Measurements from ENCODE around the gene DBNDD1. TPM values are rescaled to one million over a fixed set of nuclear protein-coding genes. Genes with fewer than 3 reads are reported as not detected.

The DBNDD1 gene, protein sequence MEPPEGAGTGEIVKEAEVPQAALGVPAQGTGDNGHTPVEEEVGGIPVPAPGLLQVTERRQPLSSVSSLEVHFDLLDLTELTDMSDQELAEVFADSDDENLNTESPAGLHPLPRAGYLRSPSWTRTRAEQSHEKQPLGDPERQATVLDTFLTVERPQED
- total RNA-seq, result 22.4 TPM

DNA sequence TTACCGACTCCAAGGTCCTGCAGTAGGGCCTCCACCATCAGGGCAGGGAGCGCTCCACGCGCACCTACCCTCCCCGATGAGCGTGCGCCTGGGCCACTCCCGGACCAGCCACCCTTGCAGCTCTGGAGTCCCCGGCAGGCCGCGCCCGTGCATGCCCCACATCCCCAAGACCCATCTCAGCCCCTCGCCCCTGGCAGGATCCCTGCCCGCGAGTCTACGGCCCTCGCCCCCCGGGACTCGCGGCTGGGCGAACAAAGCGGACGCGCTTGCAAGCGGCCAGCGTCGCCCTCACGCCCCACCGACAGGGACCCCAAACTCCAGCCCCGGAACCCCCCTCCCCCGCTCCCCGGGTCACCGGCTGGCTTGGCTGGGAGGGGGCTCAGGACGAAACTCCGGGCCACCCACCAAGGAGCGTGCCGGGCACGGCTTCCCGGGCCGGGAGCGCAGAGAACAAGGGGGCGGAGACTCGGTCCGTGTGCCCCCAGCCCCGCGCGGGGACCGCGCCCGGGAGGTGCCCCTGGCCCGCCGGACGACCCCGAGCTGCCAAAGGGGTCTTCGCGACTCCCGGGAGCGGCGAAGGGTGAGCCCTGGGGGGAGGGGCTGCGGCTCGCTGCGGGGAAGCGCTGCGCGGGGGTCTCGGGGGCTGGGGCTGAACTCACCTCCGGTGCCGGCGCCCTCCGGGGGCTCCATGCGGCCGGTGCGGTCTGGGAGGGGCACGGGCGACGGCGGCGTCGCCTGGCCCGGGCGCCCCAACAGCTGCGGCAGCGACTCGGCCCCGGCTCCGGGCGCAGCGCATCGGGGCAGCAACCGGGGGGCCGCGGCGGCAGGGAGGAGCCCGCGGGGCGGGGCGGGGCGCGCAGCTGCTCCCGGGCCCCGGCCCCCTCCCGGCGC lies at the start of gene DBNDD1:
Gene DBNDD1 (minus strand): TSS at position 805 of the 891 bp plus-strand sequence. CDS start 115 bp downstream, at position 690.

Other genes starting within 250 kb of the DBNDD1 start
- gene FANCA, start 202.8 kb downstream of the DBNDD1 start, total RNA-seq, result 13.1 TPM
- 21.0 TPM for gene SPIRE2, start 191.0 kb downstream of the DBNDD1 start, total RNA-seq
- 176 TPM for gene TCF25, start 145.9 kb downstream of the DBNDD1 start, total RNA-seq
- gene MC1R, start 100.6 kb downstream of the DBNDD1 start, total RNA-seq, result 3.5 TPM
- 2,197 TPM for gene TUBB3, start 96.1 kb downstream of the DBNDD1 start, total RNA-seq
- 78.4 TPM for gene DEF8, start 70.7 kb downstream of the DBNDD1 start, total RNA-seq
- gene PRDM7, start 57.9 kb upstream of the DBNDD1 start, total RNA-seq, result not detected